Stimulated activated naive B cell treated with anti-CD40 and anti-IgM and Interleukin-4, amounts not matched to agents 10 μg/mL and 1 μg/mL and 100 μg/mL, for 72 hours (primary cell): ENCODE results near the gene FBXW10.
"Not testable (repeated sequence)": the region's sequence is repeated elsewhere in the genome, so short reads cannot be mapped to it uniquely, and the experiment has no call there.

Experiments used
- ATAC-seq, 2 donors: fragments of 150-1000 bp; cut with Tn5 transposase; replicated peaks; 2 replicates each; pipeline ENCODE4 v1.10.0; 2021; ENCODE audit warnings: moderate library complexity in 1 of 2
- DNase-seq: peaks from one replicate; pipeline ENCODE4 v3.0.0; 2021
- H3K27ac Mint-ChIP-seq: one replicate; pipeline ENCODE4 v1.8.0; 2022; ENCODE audit warnings: mild to moderate bottlenecking, mixed read lengths
- H3K27me3 Mint-ChIP-seq, 2 donors: one replicate each; pipeline ENCODE4 v1.8.0; 2022; ENCODE audit warnings: mixed read lengths in 2 of 2
- H3K36me3 Mint-ChIP-seq, 2 donors: one replicate each; pipeline ENCODE4 v1.8.0; 2022; ENCODE audit warnings: mixed read lengths in 2 of 2, mild to moderate bottlenecking in 1 of 2
- H3K4me1 Mint-ChIP-seq, 2 donors: one replicate each; pipeline ENCODE4 v1.8.0; 2022; ENCODE audit warnings: mixed read lengths in 2 of 2, mild to moderate bottlenecking in 1 of 2
- H3K4me3 Mint-ChIP-seq, 2 donors: one replicate each; pipeline ENCODE4 v1.8.0; 2022; ENCODE audit warnings: mild to moderate bottlenecking in 2 of 2, mixed read lengths in 2 of 2, moderate library complexity in 1 of 2
- H3K9me3 Mint-ChIP-seq, 2 donors: one replicate each; pipeline ENCODE4 v1.8.0; 2022; ENCODE audit warnings: mixed read lengths in 2 of 2, mild to moderate bottlenecking in 1 of 2

FBXW10 gene

GRCh38 chr17:18743699-18744421 lies at the start of gene FBXW10:
Gene FBXW10 (plus strand): TSS chr17:18744054. CDS start chr17:18744245, 191 bp downstream.
- H3K27me3 Mint-ChIP-seq, H3K4me1 Mint-ChIP-seq, H3K27ac Mint-ChIP-seq, H3K36me3 Mint-ChIP-seq, H3K9me3 Mint-ChIP-seq, H3K4me3 Mint-ChIP-seq, DNase-seq, ATAC-seq: not testable (repeated sequence)

GRCh38 chr17:18695143-18695542 lies 48.7 kb upstream of the FBXW10 start:
- not testable (repeated sequence) for H3K27me3 Mint-ChIP-seq, H3K4me3 Mint-ChIP-seq, DNase-seq, H3K9me3 Mint-ChIP-seq, ATAC-seq, H3K36me3 Mint-ChIP-seq, H3K27ac Mint-ChIP-seq
- peaks cover 11 to 15% of the 10 kb centered on the region in 2 donors for H3K4me1 Mint-ChIP-seq

- H3K27me3 Mint-ChIP-seq, ATAC-seq, H3K9me3 Mint-ChIP-seq, DNase-seq, H3K36me3 Mint-ChIP-seq: not testable (repeated sequence)
- H3K4me1 Mint-ChIP-seq: peaks cover 15 to 16% of the 10 kb centered on the region in 2 donors
- peak overlapping the region; percentile 94 to 97 for H3K4me3 Mint-ChIP-seq
- peak overlapping the region; percentile 94 for H3K27ac Mint-ChIP-seq
These were observed 45.3 kb upstream of the FBXW10 start for GRCh38 chr17:18698473-18699103.

- peaks cover 3 to 10% of the 10 kb centered on the region in 2 donors for H3K36me3 Mint-ChIP-seq
- not testable (repeated sequence) for H3K4me1 Mint-ChIP-seq, H3K4me3 Mint-ChIP-seq, ATAC-seq, H3K9me3 Mint-ChIP-seq, H3K27me3 Mint-ChIP-seq, DNase-seq, H3K27ac Mint-ChIP-seq
These were observed 37.9 kb upstream of the FBXW10 start for GRCh38 chr17:18705955-18706354.

- not testable (repeated sequence) for H3K9me3 Mint-ChIP-seq, H3K27me3 Mint-ChIP-seq, H3K4me1 Mint-ChIP-seq, H3K27ac Mint-ChIP-seq, ATAC-seq, H3K4me3 Mint-ChIP-seq, DNase-seq
- H3K36me3 Mint-ChIP-seq: peaks cover 3 to 10% of the 10 kb centered on the region in 2 donors
These were observed 35.6 kb upstream of the FBXW10 start for GRCh38 chr17:18708215-18708614.

- not testable (repeated sequence) for H3K27ac Mint-ChIP-seq, H3K4me3 Mint-ChIP-seq, H3K36me3 Mint-ChIP-seq, H3K27me3 Mint-ChIP-seq, H3K9me3 Mint-ChIP-seq, H3K4me1 Mint-ChIP-seq
- DNase-seq: peak; percentile 24
- peak; percentile 65 to 70 for ATAC-seq
These were observed 31.4 kb upstream of the FBXW10 start for GRCh38 chr17:18712354-18712999.

- peak in 1 of 2 donors; percentile 45 for ATAC-seq
- Mint-ChIP-seq H3K36me3 (peaks cover 0 to 13% of the 10 kb centered on the region in 2 donors), H3K27ac (peak overlapping the region; percentile 9), H3K4me1 (peaks cover 8 to 11% of the 10 kb centered on the region in 2 donors)
- H3K4me3 Mint-ChIP-seq, H3K9me3 Mint-ChIP-seq, H3K27me3 Mint-ChIP-seq, DNase-seq: not testable (repeated sequence)
These were observed 25.0 kb upstream of the FBXW10 start for GRCh38 chr17:18718643-18719427.

GRCh38 chr17:18719428-18720110 lies 24.3 kb upstream of the FBXW10 start:
- Mint-ChIP-seq H3K4me1 (peaks cover 8 to 11% of the 10 kb centered on the region in 2 donors), H3K36me3 (peaks cover 0 to 13% of the 10 kb centered on the region in 2 donors)
- H3K9me3 Mint-ChIP-seq, H3K4me3 Mint-ChIP-seq, H3K27ac Mint-ChIP-seq, DNase-seq, ATAC-seq, H3K27me3 Mint-ChIP-seq: not testable (repeated sequence)

GRCh38 chr17:18721775-18722547 lies 21.9 kb upstream of the FBXW10 start:
- not testable (repeated sequence) for DNase-seq, H3K27me3 Mint-ChIP-seq, H3K27ac Mint-ChIP-seq, H3K4me3 Mint-ChIP-seq, H3K9me3 Mint-ChIP-seq
- Mint-ChIP-seq H3K4me1 (peaks cover 8 to 11% of the 10 kb centered on the region in 2 donors), H3K36me3 (peaks cover 1 to 13% of the 10 kb centered on the region in 2 donors)
- ATAC-seq: peak in 1 of 2 donors; percentile 25

- peaks cover 8 to 11% of the 10 kb centered on the region in 2 donors for H3K4me1 Mint-ChIP-seq
- not testable (repeated sequence) for H3K9me3 Mint-ChIP-seq, H3K4me3 Mint-ChIP-seq, ATAC-seq, H3K27ac Mint-ChIP-seq, DNase-seq, H3K27me3 Mint-ChIP-seq
- peaks cover 5 to 16% of the 10 kb centered on the region in 2 donors for H3K36me3 Mint-ChIP-seq
These were observed 21.2 kb upstream of the FBXW10 start for GRCh38 chr17:18722612-18723011.

- DNase-seq, H3K27me3 Mint-ChIP-seq, H3K9me3 Mint-ChIP-seq, H3K27ac Mint-ChIP-seq, H3K4me3 Mint-ChIP-seq, ATAC-seq: not testable (repeated sequence)
- Mint-ChIP-seq H3K36me3 (peaks cover 6 to 16% of the 10 kb centered on the region in 2 donors), H3K4me1 (peaks cover 8 to 11% of the 10 kb centered on the region in 2 donors)
These were observed 20.3 kb upstream of the FBXW10 start for GRCh38 chr17:18723509-18723908.

GRCh38 chr17:18732438-18732837 lies 11.4 kb upstream of the FBXW10 start:
- H3K9me3 Mint-ChIP-seq, H3K4me1 Mint-ChIP-seq: not testable (repeated sequence)

GRCh38 chr17:18733350-18733749 lies 10.5 kb upstream of the FBXW10 start:
- not testable (repeated sequence) for H3K9me3 Mint-ChIP-seq, ATAC-seq, H3K27me3 Mint-ChIP-seq, DNase-seq, H3K4me3 Mint-ChIP-seq, H3K27ac Mint-ChIP-seq, H3K4me1 Mint-ChIP-seq
- H3K36me3 Mint-ChIP-seq: peaks cover 7 to 13% of the 10 kb centered on the region in 2 donors

More at GRCh38 chr17:18732438-18732837, 11.4 kb upstream of the FBXW10 start:
- not testable (repeated sequence) for ATAC-seq, H3K4me3 Mint-ChIP-seq, H3K27ac Mint-ChIP-seq, H3K27me3 Mint-ChIP-seq, DNase-seq
- H3K36me3 Mint-ChIP-seq: peaks cover 10 to 15% of the 10 kb centered on the region in 2 donors
